ENCODE measurements around the gene ZNF417. TPM values are rescaled to one million over a fixed set of nuclear protein-coding genes. Genes with fewer than 3 reads are reported as not detected.
"Not testable (repeated sequence)": the region's sequence is repeated elsewhere in the genome, so short reads cannot be mapped to it uniquely, and the experiment has no call there.

The ZNF417 gene
- total RNA-seq, 1 donor = 19.4 TPM

- H3K4me3 ChIP-seq (ENCODE audit: low read depth, low read length) = no peak overlapping the region
- no peak for DNase-seq (ENCODE audit: low read depth)
- TF ChIP-seq CTCF (IDR thresholded peaks at IDR 0.05; ENCODE audit: insufficient read depth, low read depth, low read length) = no peak
These were observed 11.2 kb upstream of the ZNF417 start for GRCh38 chr19:57927587-57927986.

DNA sequence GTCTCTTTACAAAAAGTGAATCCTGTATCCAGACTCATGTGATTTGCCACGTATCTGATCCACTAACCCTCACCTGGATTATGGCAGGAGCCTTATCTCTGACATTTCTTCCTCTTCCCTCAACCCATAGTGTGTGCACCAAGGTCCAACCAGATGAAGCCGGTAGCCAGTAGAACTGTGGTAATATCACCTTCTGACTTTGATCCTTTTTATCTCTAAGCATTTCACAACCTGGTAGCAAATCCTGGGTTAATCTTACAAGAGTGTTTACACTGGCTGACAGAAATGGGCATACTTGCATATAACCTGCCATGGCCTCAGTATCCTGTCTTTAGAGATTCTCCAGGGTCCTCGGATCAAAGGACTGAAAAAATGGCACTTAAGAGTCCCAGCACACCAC lies 1.9 kb downstream of the ZNF417 start:
- DNase-seq (ENCODE audit: low read depth) = no peak
- H3K4me3 ChIP-seq (ENCODE audit: low read depth, low read length) = no peak overlapping the region
- no peak for TF ChIP-seq CTCF (IDR thresholded peaks at IDR 0.05; ENCODE audit: insufficient read depth, low read depth, low read length)

GRCh38 chr19:57907394-57907793 lies 9.0 kb downstream of the ZNF417 start:
- DNase-seq (ENCODE audit: low read depth) = no peak
- no peak overlapping the region for H3K4me3 ChIP-seq (ENCODE audit: low read depth, low read length)
- no peak for TF ChIP-seq CTCF (IDR thresholded peaks at IDR 0.05; ENCODE audit: insufficient read depth, low read depth, low read length)

DNA sequence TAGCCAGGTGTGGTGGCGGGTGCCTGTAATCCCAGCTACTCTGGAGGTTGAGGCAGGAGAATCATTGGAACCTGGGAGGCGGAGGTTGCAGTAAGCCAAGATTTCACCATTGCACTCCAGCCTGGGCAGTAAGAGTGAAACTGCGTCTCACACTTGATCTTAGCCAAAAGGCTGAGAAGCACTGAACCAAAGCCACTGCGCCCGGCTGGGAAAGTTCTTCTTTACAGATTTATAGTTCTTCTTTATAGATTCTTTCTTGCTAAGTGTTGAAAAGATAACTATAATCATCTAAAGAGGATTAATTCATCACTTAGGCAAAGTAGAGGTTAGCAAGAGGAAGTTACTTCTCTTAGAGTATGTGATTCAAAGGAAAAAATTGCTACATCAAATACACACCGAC lies 11.1 kb downstream of the ZNF417 start:
- no peak overlapping the region for H3K4me3 ChIP-seq (ENCODE audit: low read depth, low read length)
- no peak for TF ChIP-seq CTCF (IDR thresholded peaks at IDR 0.05; ENCODE audit: insufficient read depth, low read depth, low read length)
- DNase-seq (ENCODE audit: low read depth) = no peak

DNA sequence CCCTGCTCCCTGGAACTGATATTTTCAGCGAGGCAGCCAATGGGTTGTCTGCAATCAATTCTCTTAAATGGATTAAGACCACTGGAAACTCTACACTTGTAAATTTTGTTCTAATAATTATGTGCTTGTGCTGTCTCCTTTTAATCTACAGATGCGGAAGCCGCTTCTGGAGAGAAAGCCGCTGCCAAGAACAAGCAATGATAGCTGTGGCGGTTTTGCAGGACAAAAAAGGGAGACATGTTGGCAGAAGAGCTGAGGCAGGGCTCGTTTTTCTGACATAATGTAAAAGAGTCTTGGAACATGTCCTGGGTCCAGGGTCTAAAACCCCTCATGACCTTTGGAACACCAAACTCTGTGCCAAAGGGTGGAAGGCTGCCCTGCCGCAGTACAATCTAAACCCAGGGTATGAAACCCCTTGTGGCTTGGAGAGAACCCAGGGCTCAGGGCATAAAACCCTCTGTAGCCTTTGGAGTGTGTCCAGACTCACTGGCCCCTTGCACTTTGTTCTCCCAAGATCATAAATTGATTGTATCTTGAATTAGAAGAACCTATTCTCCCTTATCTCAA lies 12.7 kb downstream of the ZNF417 start:
- TF ChIP-seq CTCF (IDR thresholded peaks at IDR 0.05; ENCODE audit: insufficient read depth, low read depth, low read length) = no peak
- no peak overlapping the region for H3K4me3 ChIP-seq (ENCODE audit: low read depth, low read length)
- no peak for DNase-seq (ENCODE audit: low read depth)

GRCh38 chr19:57900311-57900710 lies 16.1 kb downstream of the ZNF417 start:
- no peak overlapping the region for H3K4me3 ChIP-seq (ENCODE audit: low read depth, low read length)
- no peak for TF ChIP-seq CTCF (IDR thresholded peaks at IDR 0.05; ENCODE audit: insufficient read depth, low read depth, low read length)
- DNase-seq (ENCODE audit: low read depth) = no peak

DNA sequence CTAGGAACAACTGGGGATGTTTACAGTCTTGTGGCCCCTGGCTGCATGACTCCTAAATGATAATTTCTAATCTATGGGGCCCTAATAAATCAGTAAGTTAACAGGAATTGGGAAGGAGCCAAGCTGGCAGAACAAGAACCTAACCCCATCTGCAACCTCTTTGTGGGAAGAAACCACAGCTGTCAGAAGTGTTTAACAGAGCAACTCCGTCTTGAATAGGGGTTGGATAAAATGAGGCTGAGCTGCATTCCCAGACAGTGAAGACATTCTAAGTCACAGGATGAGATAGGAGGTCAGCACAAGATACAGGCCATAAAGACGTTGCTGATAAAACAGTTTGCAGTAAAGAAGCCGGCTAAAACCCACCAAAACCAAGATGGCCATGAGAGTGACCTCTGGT lies 25.7 kb downstream of the ZNF417 start:
- H3K4me3 ChIP-seq (ENCODE audit: low read depth, low read length) = not testable (repeated sequence)
- DNase-seq (ENCODE audit: low read depth) = peak; percentile 92
